Mesendoderm (in vitro differentiated cells): ENCODE measurements around the gene EXOC2.

Source experiments
- DNase-seq: peaks from one replicate; pipeline ENCODE4 v3.0.0; 2013
- H2AK5ac ChIP-seq: 2 replicates; pipeline ENCODE4 v1.6.1; 2013; ENCODE audit warnings: low read length, inconsistent platforms
- H2BK120ac ChIP-seq: 2 replicates; pipeline ENCODE4 v1.6.1; 2013; ENCODE audit warnings: low read depth, mild to moderate bottlenecking, low read length, moderate library complexity, mixed read lengths
- H2BK15ac ChIP-seq: replicated peaks from 2 replicates; pipeline ENCODE4 v1.6.1; 2013; ENCODE audit warnings: low read depth, mild to moderate bottlenecking, moderate library complexity
- H2BK5ac ChIP-seq: 2 replicates; pipeline ENCODE4 v1.6.1; 2013; ENCODE audit warnings: low read length, inconsistent platforms
- H3K18ac ChIP-seq: 2 replicates; pipeline ENCODE4 v1.6.1; 2013; ENCODE audit warnings: mild to moderate bottlenecking, low read length, mixed read lengths
- H3K23ac ChIP-seq: one replicate; pipeline ENCODE4 v1.6.1; 2013; ENCODE audit warnings: low read length
- H3K27ac ChIP-seq: 2 replicates; pipeline ENCODE4 v1.5.1; 2013; ENCODE audit warnings: low read depth, mild to moderate bottlenecking, inconsistent platforms, low read length, moderate library complexity
- H3K27me3 ChIP-seq: 2 replicates; pipeline ENCODE4 v1.6.1; 2013; ENCODE audit warnings: low read length, control low read depth, mild to moderate bottlenecking, inconsistent platforms; ENCODE audit not compliant: insufficient read depth, poor library complexity
- H3K36me3 ChIP-seq: 2 replicates; pipeline ENCODE4 v1.6.1; 2013; ENCODE audit warnings: low read length, inconsistent platforms; ENCODE audit not compliant: control insufficient read depth, insufficient read depth
- H3K4ac ChIP-seq: one replicate; pipeline ENCODE4 v1.6.1; 2013; ENCODE audit warnings: low read depth, mild to moderate bottlenecking, low read length, moderate library complexity
- H3K4me1 ChIP-seq: 2 replicates; pipeline ENCODE4 v1.6.1; 2013; ENCODE audit warnings: low read depth, low read length, inconsistent platforms; ENCODE audit not compliant: control insufficient read depth
- H3K4me2 ChIP-seq: 2 replicates; pipeline ENCODE4 v1.6.1; 2013; ENCODE audit warnings: low read length
- H3K4me3 ChIP-seq: 2 replicates; pipeline ENCODE4 v1.5.1; 2013; ENCODE audit warnings: mild to moderate bottlenecking, low read length
- H3K56ac ChIP-seq: one replicate; pipeline ENCODE4 v1.6.1; 2013; ENCODE audit warnings: low read length
- H3K79me1 ChIP-seq: 2 replicates; pipeline ENCODE4 v1.6.1; 2013; ENCODE audit warnings: low read length, inconsistent platforms
- H3K79me2 ChIP-seq: 2 replicates; pipeline ENCODE4 v1.6.1; 2013; ENCODE audit warnings: mild to moderate bottlenecking, low read length; ENCODE audit not compliant: control insufficient read depth, insufficient read depth
- H3K9ac ChIP-seq: 2 replicates; pipeline ENCODE4 v1.6.1; 2013; ENCODE audit warnings: low read length, inconsistent platforms
- H4K5ac ChIP-seq: one replicate; pipeline ENCODE4 v1.6.1; 2013; ENCODE audit warnings: low read length
- H4K8ac ChIP-seq: one replicate; pipeline ENCODE4 v1.6.1; 2013; ENCODE audit warnings: low read depth, mild to moderate bottlenecking, control low read depth, low read length, moderate library complexity
- WGBS: extraction: QIAGEN DNeasy Blood & Tissue Kit; methylation state at CpG from one replicate; pipeline ENCODE4 v1.1.7; 2013; ENCODE audit warnings: low lambda C conversion rate, missing lambda C conversion rate; ENCODE audit not compliant: insufficient coverage; ENCODE audit errors: extremely low coverage; 5-methylcytosine and 5-hydroxymethylcytosine counted together

The EXOC2 gene

DNA sequence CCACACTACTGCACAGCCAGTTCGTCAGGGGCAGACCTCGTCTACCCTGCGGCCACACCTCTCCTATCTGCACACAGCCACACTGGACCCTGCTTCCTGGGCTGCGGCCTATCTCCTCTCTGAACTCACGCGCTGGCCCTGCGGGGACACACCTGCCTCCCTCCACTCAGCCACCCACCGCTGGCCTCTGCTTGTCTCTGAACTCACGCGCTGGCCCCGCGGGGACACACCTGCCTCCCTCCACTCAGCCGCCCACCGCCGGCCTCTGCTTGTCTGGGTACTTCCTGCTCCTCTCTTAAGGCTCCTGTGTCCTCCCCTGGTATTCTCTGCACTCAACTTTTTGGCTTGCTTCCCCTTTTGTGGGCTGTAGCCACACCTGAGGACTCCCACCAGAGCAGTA is 88.4 kb downstream of the EXOC2 start:
- no peak overlapping the region for H3K4ac ChIP-seq
- H2BK15ac ChIP-seq, result no peak overlapping the region
- no peak overlapping the region for H3K56ac ChIP-seq
- H2BK120ac ChIP-seq, result no peak overlapping the region
- H3K9ac ChIP-seq, result no peak overlapping the region
- no peaks in the 10 kb centered on the region for H3K27me3 ChIP-seq
- H3K79me2 ChIP-seq, result no peaks in the 10 kb centered on the region
- H4K5ac ChIP-seq, result no peak overlapping the region
- no peak overlapping the region for H3K27ac ChIP-seq
- WGBS, result no CpG with 5 or more reads among the region's 15 CpGs
- peaks cover 2% of the 10 kb centered on the region for H3K79me1 ChIP-seq
- no peak overlapping the region for H3K4me3 ChIP-seq
- H3K4me1 ChIP-seq, result no peaks in the 10 kb centered on the region
- no peaks in the 10 kb centered on the region for H3K36me3 ChIP-seq
- no peak overlapping the region for H3K4me2 ChIP-seq
- H3K23ac ChIP-seq, result no peak overlapping the region
- H2BK5ac ChIP-seq, result no peak overlapping the region
- no peak overlapping the region for H4K8ac ChIP-seq
- H3K18ac ChIP-seq, result no peak overlapping the region
- no peak for DNase-seq
- no peak overlapping the region for H2AK5ac ChIP-seq

DNA sequence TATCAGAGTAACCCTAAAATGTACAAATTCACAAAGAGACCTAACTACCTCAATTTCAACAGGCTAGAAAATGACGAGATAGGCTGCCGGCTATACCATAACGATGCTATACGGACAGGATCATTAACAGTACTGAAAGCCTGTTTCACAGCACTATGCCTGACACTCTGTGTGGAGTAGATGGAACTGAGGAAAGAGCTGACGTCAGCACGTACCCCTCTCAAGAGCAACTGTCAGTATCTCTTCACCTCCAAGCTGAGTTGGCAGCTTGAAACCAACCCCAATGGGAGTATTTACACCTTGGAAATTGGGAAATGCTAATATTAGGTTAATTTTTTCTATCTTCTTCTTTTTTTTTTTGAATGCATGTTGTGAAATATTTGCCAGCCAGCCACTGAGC is 89.7 kb downstream of the EXOC2 start:
- H3K23ac ChIP-seq, result no peak overlapping the region
- no peak overlapping the region for H3K4ac ChIP-seq
- H3K18ac ChIP-seq, result no peak overlapping the region
- H2AK5ac ChIP-seq, result no peak overlapping the region
- no peak overlapping the region for H3K56ac ChIP-seq
- no peak overlapping the region for H4K8ac ChIP-seq
- no peak for DNase-seq
- H3K4me2 ChIP-seq, result no peak overlapping the region
- no peaks in the 10 kb centered on the region for H3K36me3 ChIP-seq
- H3K4me1 ChIP-seq, result no peaks in the 10 kb centered on the region
- H3K27me3 ChIP-seq, result no peaks in the 10 kb centered on the region
- no peak overlapping the region for H3K4me3 ChIP-seq
- peaks cover 2% of the 10 kb centered on the region for H3K79me1 ChIP-seq
- no peaks in the 10 kb centered on the region for H3K79me2 ChIP-seq
- no peak overlapping the region for H2BK15ac ChIP-seq
- no peak overlapping the region for H2BK5ac ChIP-seq
- H3K9ac ChIP-seq, result no peak overlapping the region
- WGBS, result no CpG with 5 or more reads among the region's 6 CpGs
- H2BK120ac ChIP-seq, result no peak overlapping the region
- H4K5ac ChIP-seq, result no peak overlapping the region
- H3K27ac ChIP-seq, result no peak overlapping the region

- DNase-seq, result no peak
- no CpG with 5 or more reads among the region's 7 CpGs for WGBS
- no peak overlapping the region for H3K4me2 ChIP-seq
- no peak overlapping the region for H3K4me3 ChIP-seq
- H2AK5ac ChIP-seq, result no peak overlapping the region
- no peaks in the 10 kb centered on the region for H3K27me3 ChIP-seq
- H3K27ac ChIP-seq, result no peak overlapping the region
- H4K8ac ChIP-seq, result no peak overlapping the region
- H3K36me3 ChIP-seq, result no peaks in the 10 kb centered on the region
- no peak overlapping the region for H2BK120ac ChIP-seq
- H2BK5ac ChIP-seq, result no peak overlapping the region
- no peaks in the 10 kb centered on the region for H3K79me2 ChIP-seq
- H3K56ac ChIP-seq, result no peak overlapping the region
- H3K79me1 ChIP-seq, result peaks cover 2% of the 10 kb centered on the region
- no peak overlapping the region for H3K9ac ChIP-seq
- no peak overlapping the region for H4K5ac ChIP-seq
- H3K18ac ChIP-seq, result no peak overlapping the region
- no peaks in the 10 kb centered on the region for H3K4me1 ChIP-seq
- no peak overlapping the region for H3K23ac ChIP-seq
- no peak overlapping the region for H2BK15ac ChIP-seq
- H3K4ac ChIP-seq, result no peak overlapping the region
Observed at GRCh38 chr6:599576-600448, 93.1 kb downstream of the EXOC2 start.

- H4K8ac ChIP-seq, result no peak overlapping the region
- no peak overlapping the region for H2AK5ac ChIP-seq
- H3K79me2 ChIP-seq, result no peaks in the 10 kb centered on the region
- no peak overlapping the region for H3K4me2 ChIP-seq
- H3K79me1 ChIP-seq, result no peaks in the 10 kb centered on the region
- H3K18ac ChIP-seq, result no peak overlapping the region
- H2BK120ac ChIP-seq, result no peak overlapping the region
- DNase-seq, result peak; percentile 85
- no peak overlapping the region for H4K5ac ChIP-seq
- H2BK15ac ChIP-seq, result no peak overlapping the region
- H3K4me1 ChIP-seq, result peaks cover 5% of the 10 kb centered on the region
- H3K27ac ChIP-seq, result no peak overlapping the region
- H3K36me3 ChIP-seq, result peaks cover 1% of the 10 kb centered on the region
- H3K4ac ChIP-seq, result no peak overlapping the region
- H2BK5ac ChIP-seq, result no peak overlapping the region
- no CpG with 5 or more reads among the region's 2 CpGs for WGBS
- no peaks in the 10 kb centered on the region for H3K27me3 ChIP-seq
- no peak overlapping the region for H3K9ac ChIP-seq
- no peak overlapping the region for H3K4me3 ChIP-seq
- no peak overlapping the region for H3K23ac ChIP-seq
- no peak overlapping the region for H3K56ac ChIP-seq
Observed at GRCh38 chr6:593907-594212, 99.1 kb downstream of the EXOC2 start.

DNA sequence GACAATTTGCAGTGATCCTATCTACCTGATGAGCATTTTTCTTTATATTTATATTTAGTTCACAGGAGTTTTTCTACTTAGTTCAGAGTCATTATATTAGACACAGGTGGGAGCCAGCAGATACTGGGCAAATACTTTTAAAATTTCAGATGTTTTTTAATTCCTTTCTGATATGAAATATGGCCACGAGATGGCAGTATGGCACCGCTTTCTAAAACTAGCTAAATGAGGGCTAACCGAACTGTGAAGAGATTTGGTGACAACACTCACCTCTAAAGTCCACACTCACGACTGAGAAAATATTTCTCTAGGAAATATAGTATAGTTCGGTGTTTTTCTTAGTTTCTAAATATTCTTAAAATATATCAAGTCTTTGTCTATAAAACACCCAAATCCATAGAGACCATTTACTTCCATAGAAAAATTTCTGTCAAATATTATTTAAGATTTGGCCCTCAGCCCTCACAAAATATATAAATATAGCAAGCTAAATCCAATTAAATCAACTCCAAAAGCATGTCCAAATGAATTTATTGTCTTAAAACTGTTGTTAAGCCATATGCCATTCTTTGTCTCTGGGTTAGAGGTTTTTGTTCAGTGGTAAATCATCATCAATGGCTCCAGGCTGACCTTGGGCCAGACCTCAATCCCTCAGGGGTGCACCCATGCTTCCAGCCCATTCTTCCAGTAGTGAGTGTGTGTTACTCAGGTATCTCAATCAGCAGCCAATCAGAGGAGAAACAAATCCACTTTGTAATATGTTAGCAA is 99.6 kb downstream of the EXOC2 start:
- peaks cover 1% of the 10 kb centered on the region for H3K36me3 ChIP-seq
- no CpG with 5 or more reads among the region's 5 CpGs for WGBS
- peak; percentile 66 for DNase-seq

More for the DNA sequence above, 99.6 kb downstream of the EXOC2 start:
- Histone ChIP-seq H3K18ac (no peak overlapping the region), H4K8ac (no peak overlapping the region), H2BK5ac (no peak overlapping the region), H2BK15ac (no peak overlapping the region), H3K27me3 (no peaks in the 10 kb centered on the region), H4K5ac (no peak overlapping the region), H3K27ac (no peak overlapping the region), H2AK5ac (no peak overlapping the region), H3K4me1 (peaks cover 5% of the 10 kb centered on the region), H2BK120ac (no peak overlapping the region), H3K4me3 (no peak overlapping the region), H3K4me2 (no peak overlapping the region), H3K79me1 (no peaks in the 10 kb centered on the region), H3K56ac (no peak overlapping the region), H3K23ac (no peak overlapping the region), H3K79me2 (no peaks in the 10 kb centered on the region), H3K4ac (no peak overlapping the region), H3K9ac (no peak overlapping the region)
